GM23338 (cell line): ENCODE data around the gene CSF2RB. TPM values are rescaled to one million over a fixed set of nuclear protein-coding genes. Genes with fewer than 3 reads are reported as not detected.
A peak's percentile ranks its signal among the peaks of the same experiment; 100 is the strongest.

Experiments
- ATAC-seq: fragments of 200-7000 bp; cut with Tn5 transposase; 3 replicates; pipeline ENCODE4 v1.9.1; 2020
- DNase-seq: peaks from one replicate; pipeline ENCODE4 v3.0.0-alpha.2; 2015; ENCODE audit warnings: low spot score
- H2AFZ ChIP-seq: fragments of 200-600 bp; sonication (generic); 2 replicates; pipeline ENCODE4 v1.8.0; 2016; ENCODE audit warnings: antibody characterized with exemption, mild to moderate bottlenecking, moderate library complexity
- H3F3A ChIP-seq: fragments of 200-600 bp; sonication (generic); replicated peaks from 2 replicates; pipeline ENCODE4 v1.8.0; 2017; ENCODE audit warnings: antibody characterized with exemption, mixed run types, low read depth
- H3K27ac ChIP-seq: fragments of 200-600 bp; sonication (generic); 2 replicates; pipeline ENCODE4 v1.6.1; 2016; ENCODE audit warnings: low read depth
- H3K27me3 ChIP-seq: fragments of 200-600 bp; sonication (generic); 2 replicates; pipeline ENCODE4 v1.8.0; 2016; ENCODE audit warnings: mild to moderate bottlenecking, mixed run types, moderate library complexity; ENCODE audit not compliant: insufficient read depth
- H3K36me3 ChIP-seq: fragments of 200-600 bp; sonication (generic); 2 replicates; pipeline ENCODE4 v1.8.0; 2016; ENCODE audit warnings: mild to moderate bottlenecking; ENCODE audit not compliant: insufficient read depth
- H3K4me1 ChIP-seq: fragments of 200-600 bp; sonication (generic); 2 replicates; pipeline ENCODE4 v1.8.0; 2016; ENCODE audit warnings: mild to moderate bottlenecking, moderate library complexity; ENCODE audit not compliant: insufficient read depth
- H3K4me2 ChIP-seq: fragments of 200-600 bp; sonication (generic); 2 replicates; pipeline ENCODE4 v1.7.1; 2017; ENCODE audit warnings: mixed run types
- H3K4me3 ChIP-seq: fragments of 200-600 bp; sonication (generic); 2 replicates; pipeline ENCODE4 v1.6.1; 2016; ENCODE audit warnings: mixed run types
- H3K79me2 ChIP-seq: fragments of 200-600 bp; sonication (generic); replicated peaks from 2 replicates; pipeline ENCODE4 v1.8.0; 2017; ENCODE audit warnings: mild to moderate bottlenecking; ENCODE audit not compliant: insufficient read depth
- H3K9me2 ChIP-seq: fragments of 200-600 bp; sonication (generic); 2 replicates; pipeline ENCODE4 v1.8.0; 2017; ENCODE audit not compliant: insufficient read depth
- H4K20me1 ChIP-seq: fragments of 200-600 bp; sonication (generic); replicated peaks from 2 replicates; pipeline ENCODE4 v1.8.0; 2017; ENCODE audit warnings: mild to moderate bottlenecking; ENCODE audit not compliant: insufficient read depth
- H3K27ac Mint-ChIP-seq: 2 replicates; pipeline ENCODE4 v1.8.0; 2020; ENCODE audit warnings: inconsistent platforms, mild to moderate bottlenecking, moderate library complexity, mixed read lengths
- H3K27me3 Mint-ChIP-seq: 3 replicates; pipeline ENCODE4 v1.8.0; 2022; ENCODE audit warnings: low read depth, mild to moderate bottlenecking, moderate library complexity, mixed read lengths, inconsistent platforms; ENCODE audit not compliant: insufficient read depth, poor library complexity
- H3K36me3 Mint-ChIP-seq: 3 replicates; pipeline ENCODE4 v1.8.0; 2021; ENCODE audit warnings: low read depth, mild to moderate bottlenecking, inconsistent platforms, moderate library complexity, mixed read lengths
- H3K4me1 Mint-ChIP-seq: 3 replicates; pipeline ENCODE4 v1.8.0; 2020; ENCODE audit warnings: mild to moderate bottlenecking, inconsistent platforms, mixed read lengths
- H3K4me3 Mint-ChIP-seq: 3 replicates; pipeline ENCODE4 v1.8.0; 2021; ENCODE audit warnings: moderate library complexity, mild to moderate bottlenecking, inconsistent platforms, mixed read lengths
- H3K9me3 Mint-ChIP-seq: 3 replicates; pipeline ENCODE4 v1.8.0; 2020; ENCODE audit warnings: moderate library complexity, mild to moderate bottlenecking, inconsistent platforms, mixed read lengths
- CREB1 ChIP-seq: fragments of 250-450 bp; sonication (Bioruptor Pico); IDR thresholded peaks from 2 replicates; pipeline ENCODE4 v1.5.0; 2020; ENCODE audit warnings: low read depth, mild to moderate bottlenecking, moderate library complexity
- JUNB ChIP-seq: IDR thresholded peaks from one replicate; pipeline ENCODE4 v1.6.1; 2016; ENCODE audit warnings: antibody characterized with exemption; ENCODE audit not compliant: unreplicated experiment
- NANOG ChIP-seq: IDR thresholded peaks from 2 replicates; pipeline ENCODE4 v1.6.1; 2016; ENCODE audit warnings: antibody characterized with exemption, borderline replicate concordance
- POLR2AphosphoS5 ChIP-seq: IDR thresholded peaks from 2 replicates; pipeline ENCODE4 v1.6.1; 2016; ENCODE audit warnings: antibody characterized with exemption, low read depth
- ZNF331 ChIP-seq: fragments of 250-450 bp; sonication (Bioruptor Pico); IDR thresholded peaks from 2 replicates; pipeline ENCODE4 v1.5.0; 2020; ENCODE audit warnings: low read depth, mild to moderate bottlenecking, moderate library complexity
- polyA plus RNA-seq: library from polyadenylated mRNA; unstranded; fragments of >200 nt; fragmentation: Nextera tagmentation; extraction: Ambion mirVana; gene quantifications from 2 replicates; pipeline ENCODE4 v1.2.1, GENCODE V29; 2016
- total RNA-seq: library from RNA; depleted of rRNA; stranded (reverse); fragments of >200 nt; shearing (Covaris generic); gene quantifications from 2 replicates; pipeline ENCODE4 v1.2.3, GENCODE V29; 2014
- TF ChIP-seq, protein P1 (sequence below): fragments of 250-450 bp; sonication (Bioruptor Pico); IDR thresholded peaks from 2 replicates; pipeline ENCODE4 v1.5.0; 2020; ENCODE audit warnings: mild to moderate bottlenecking, moderate library complexity
- TF ChIP-seq, protein P2 (sequence below): IDR thresholded peaks from one replicate; pipeline ENCODE4 v1.6.1; 2018; ENCODE audit warnings: antibody characterized with exemption; ENCODE audit not compliant: unreplicated experiment

The CSF2RB gene
- total and polyA plus RNA-seq, 2 experiments from 2014 or later = not detected

DNA sequence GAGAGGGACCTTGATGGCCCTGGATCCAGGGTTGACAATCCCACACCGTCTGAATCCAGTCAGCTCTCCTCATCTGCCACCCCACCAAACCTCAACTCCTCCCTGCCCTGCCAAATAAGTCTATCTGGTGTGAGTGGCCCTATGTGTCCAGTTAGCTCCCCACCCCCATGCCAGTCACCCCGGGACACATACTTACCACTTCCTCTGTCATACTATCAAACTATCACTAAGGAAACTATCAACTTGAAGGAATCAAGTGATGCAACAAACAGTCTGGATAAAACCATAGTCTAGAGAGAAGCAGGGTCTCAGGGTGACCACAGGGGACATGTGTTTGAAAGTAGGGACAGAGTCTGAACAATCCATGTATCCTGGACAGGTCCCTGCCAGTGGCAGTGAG lies 13.2 kb upstream of the CSF2RB start:
- H3K36me3 Mint-ChIP-seq = peaks cover 17% of the 10 kb centered on the region
- Histone ChIP-seq H3K27me3 (no peaks in the 10 kb centered on the region), H3K4me1 (peaks cover 11% of the 10 kb centered on the region; the same call in 1 of the 2 replicates), H4K20me1 (no peaks in the 10 kb centered on the region), H3K27ac (0 out of 2 replicates have a peak overlapping the region, but pooled peaks have one; percentile 64), H3K9me2 (peaks cover 30% of the 10 kb centered on the region), H3K36me3 (no peaks in the 10 kb centered on the region), H3K79me2 (no peaks in the 10 kb centered on the region), H3F3A (no peaks in the 10 kb centered on the region), H3K4me2 (peak overlapping the region; percentile 16; the same call in 1 of the 2 replicates), H3K4me3 (no peak overlapping the region), H2AFZ (no peak overlapping the region)
- ATAC-seq (no peak), DNase-seq (no peak)
- peaks cover 25% of the 10 kb centered on the region for H3K4me1 Mint-ChIP-seq
- peaks cover 20% of the 10 kb centered on the region for H3K27me3 Mint-ChIP-seq
- H3K9me3 Mint-ChIP-seq = peaks cover 21% of the 10 kb centered on the region
- H3K4me3 Mint-ChIP-seq = no peak overlapping the region
- TF ChIP-seq ZNF331 (CRISPR knock-in tag) = no peak
- TF ChIP-seq JUNB = no peak
- TF ChIP-seq, protein P1, sequence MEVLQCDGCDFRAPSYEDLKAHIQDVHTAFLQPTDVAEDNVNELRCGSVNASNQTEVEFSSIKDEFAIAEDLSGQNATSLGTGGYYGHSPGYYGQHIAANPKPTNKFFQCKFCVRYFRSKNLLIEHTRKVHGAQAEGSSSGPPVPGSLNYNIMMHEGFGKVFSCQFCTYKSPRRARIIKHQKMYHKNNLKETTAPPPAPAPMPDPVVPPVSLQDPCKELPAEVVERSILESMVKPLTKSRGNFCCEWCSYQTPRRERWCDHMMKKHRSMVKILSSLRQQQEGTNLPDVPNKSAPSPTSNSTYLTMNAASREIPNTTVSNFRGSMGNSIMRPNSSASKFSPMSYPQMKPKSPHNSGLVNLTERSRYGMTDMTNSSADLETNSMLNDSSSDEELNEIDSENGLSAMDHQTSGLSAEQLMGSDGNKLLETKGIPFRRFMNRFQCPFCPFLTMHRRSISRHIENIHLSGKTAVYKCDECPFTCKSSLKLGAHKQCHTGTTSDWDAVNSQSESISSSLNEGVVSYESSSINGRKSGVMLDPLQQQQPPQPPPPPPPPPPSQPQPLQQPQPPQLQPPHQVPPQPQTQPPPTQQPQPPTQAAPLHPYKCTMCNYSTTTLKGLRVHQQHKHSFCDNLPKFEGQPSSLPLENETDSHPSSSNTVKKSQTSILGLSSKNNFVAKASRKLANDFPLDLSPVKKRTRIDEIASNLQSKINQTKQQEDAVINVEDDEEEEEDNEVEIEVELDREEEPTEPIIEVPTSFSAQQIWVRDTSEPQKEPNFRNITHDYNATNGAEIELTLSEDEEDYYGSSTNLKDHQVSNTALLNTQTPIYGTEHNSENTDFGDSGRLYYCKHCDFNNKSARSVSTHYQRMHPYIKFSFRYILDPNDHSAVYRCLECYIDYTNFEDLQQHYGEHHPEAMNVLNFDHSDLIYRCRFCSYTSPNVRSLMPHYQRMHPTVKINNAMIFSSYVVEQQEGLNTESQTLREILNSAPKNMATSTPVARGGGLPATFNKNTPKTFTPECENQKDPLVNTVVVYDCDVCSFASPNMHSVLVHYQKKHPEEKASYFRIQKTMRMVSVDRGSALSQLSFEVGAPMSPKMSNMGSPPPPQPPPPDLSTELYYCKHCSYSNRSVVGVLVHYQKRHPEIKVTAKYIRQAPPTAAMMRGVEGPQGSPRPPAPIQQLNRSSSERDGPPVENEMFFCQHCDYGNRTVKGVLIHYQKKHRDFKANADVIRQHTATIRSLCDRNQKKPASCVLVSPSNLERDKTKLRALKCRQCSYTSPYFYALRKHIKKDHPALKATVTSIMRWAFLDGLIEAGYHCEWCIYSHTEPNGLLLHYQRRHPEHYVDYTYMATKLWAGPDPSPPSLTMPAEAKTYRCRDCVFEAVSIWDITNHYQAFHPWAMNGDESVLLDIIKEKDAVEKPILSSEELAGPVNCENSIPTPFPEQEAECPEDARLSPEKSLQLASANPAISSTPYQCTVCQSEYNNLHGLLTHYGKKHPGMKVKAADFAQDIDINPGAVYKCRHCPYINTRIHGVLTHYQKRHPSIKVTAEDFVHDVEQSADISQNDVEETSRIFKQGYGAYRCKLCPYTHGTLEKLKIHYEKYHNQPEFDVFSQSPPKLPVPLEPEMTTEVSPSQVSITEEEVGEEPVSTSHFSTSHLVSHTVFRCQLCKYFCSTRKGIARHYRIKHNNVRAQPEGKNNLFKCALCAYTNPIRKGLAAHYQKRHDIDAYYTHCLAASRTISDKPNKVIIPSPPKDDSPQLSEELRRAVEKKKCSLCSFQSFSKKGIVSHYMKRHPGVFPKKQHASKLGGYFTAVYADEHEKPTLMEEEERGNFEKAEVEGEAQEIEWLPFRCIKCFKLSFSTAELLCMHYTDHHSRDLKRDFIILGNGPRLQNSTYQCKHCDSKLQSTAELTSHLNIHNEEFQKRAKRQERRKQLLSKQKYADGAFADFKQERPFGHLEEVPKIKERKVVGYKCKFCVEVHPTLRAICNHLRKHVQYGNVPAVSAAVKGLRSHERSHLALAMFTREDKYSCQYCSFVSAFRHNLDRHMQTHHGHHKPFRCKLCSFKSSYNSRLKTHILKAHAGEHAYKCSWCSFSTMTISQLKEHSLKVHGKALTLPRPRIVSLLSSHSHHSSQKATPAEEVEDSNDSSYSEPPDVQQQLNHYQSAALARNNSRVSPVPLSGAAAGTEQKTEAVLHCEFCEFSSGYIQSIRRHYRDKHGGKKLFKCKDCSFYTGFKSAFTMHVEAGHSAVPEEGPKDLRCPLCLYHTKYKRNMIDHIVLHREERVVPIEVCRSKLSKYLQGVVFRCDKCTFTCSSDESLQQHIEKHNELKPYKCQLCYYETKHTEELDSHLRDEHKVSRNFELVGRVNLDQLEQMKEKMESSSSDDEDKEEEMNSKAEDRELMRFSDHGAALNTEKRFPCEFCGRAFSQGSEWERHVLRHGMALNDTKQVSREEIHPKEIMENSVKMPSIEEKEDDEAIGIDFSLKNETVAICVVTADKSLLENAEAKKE (CRISPR knock-in tag) = no peak
- no peak for TF ChIP-seq NANOG
- no peak overlapping the region for H3K27ac Mint-ChIP-seq

DNA sequence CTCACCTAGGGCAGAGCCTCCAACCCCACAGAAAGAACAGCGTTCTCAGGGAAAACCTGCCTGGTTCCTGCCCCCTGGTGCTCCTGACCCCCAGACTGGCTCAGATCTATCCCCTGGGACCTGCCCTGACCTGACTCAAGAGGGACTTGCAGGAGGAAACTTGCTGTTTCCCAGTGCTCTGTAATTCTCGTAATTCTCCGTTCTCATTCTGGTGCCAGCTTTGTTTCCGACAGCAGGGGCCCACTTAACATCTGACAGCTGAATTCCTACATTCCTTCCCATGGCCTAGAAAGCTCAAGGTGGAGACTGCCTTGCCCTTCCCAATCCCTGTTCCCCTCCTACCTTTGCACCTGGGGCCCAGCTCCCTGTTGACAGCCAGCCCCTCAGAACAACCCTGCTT lies 12.5 kb upstream of the CSF2RB start:
- H3K4me3 Mint-ChIP-seq = peak overlapping the region; percentile 49
- H4K20me1 ChIP-seq = no peaks in the 10 kb centered on the region
- no peak for TF ChIP-seq POLR2AphosphoS5
- TF ChIP-seq, protein P2, sequence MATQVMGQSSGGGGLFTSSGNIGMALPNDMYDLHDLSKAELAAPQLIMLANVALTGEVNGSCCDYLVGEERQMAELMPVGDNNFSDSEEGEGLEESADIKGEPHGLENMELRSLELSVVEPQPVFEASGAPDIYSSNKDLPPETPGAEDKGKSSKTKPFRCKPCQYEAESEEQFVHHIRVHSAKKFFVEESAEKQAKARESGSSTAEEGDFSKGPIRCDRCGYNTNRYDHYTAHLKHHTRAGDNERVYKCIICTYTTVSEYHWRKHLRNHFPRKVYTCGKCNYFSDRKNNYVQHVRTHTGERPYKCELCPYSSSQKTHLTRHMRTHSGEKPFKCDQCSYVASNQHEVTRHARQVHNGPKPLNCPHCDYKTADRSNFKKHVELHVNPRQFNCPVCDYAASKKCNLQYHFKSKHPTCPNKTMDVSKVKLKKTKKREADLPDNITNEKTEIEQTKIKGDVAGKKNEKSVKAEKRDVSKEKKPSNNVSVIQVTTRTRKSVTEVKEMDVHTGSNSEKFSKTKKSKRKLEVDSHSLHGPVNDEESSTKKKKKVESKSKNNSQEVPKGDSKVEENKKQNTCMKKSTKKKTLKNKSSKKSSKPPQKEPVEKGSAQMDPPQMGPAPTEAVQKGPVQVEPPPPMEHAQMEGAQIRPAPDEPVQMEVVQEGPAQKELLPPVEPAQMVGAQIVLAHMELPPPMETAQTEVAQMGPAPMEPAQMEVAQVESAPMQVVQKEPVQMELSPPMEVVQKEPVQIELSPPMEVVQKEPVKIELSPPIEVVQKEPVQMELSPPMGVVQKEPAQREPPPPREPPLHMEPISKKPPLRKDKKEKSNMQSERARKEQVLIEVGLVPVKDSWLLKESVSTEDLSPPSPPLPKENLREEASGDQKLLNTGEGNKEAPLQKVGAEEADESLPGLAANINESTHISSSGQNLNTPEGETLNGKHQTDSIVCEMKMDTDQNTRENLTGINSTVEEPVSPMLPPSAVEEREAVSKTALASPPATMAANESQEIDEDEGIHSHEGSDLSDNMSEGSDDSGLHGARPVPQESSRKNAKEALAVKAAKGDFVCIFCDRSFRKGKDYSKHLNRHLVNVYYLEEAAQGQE = no peak
- no peak for TF ChIP-seq CREB1 (CRISPR knock-in tag)
- peak; percentile 49; the same call in 1 of the 2 replicates for TF ChIP-seq NANOG

More for the DNA sequence above, 12.5 kb upstream of the CSF2RB start:
- H3K36me3 ChIP-seq = no peaks in the 10 kb centered on the region
- peaks cover 33% of the 10 kb centered on the region for H3K9me2 ChIP-seq
- H3K27ac Mint-ChIP-seq = peak overlapping the region; percentile 88
- peak; percentile 92 for DNase-seq
- peak overlapping the region; percentile 16; the same call in 1 of the 2 replicates for H3K4me2 ChIP-seq
- H3K4me1 ChIP-seq = peaks cover 11% of the 10 kb centered on the region; the same call in 1 of the 2 replicates
- H3F3A ChIP-seq = no peaks in the 10 kb centered on the region
- no peak overlapping the region for H3K4me3 ChIP-seq
- no peaks in the 10 kb centered on the region for H3K79me2 ChIP-seq
- H2AFZ ChIP-seq = no peak overlapping the region
- H3K27me3 ChIP-seq = no peaks in the 10 kb centered on the region
- peaks cover 20% of the 10 kb centered on the region for H3K27me3 Mint-ChIP-seq
- H3K27ac ChIP-seq = peak overlapping the region; percentile 64; the same call in 1 of the 2 replicates
- peaks cover 25% of the 10 kb centered on the region for H3K4me1 Mint-ChIP-seq
- peaks cover 14% of the 10 kb centered on the region; the same call in 2 of the 3 replicates for H3K9me3 Mint-ChIP-seq
- peak; percentile 95 for ATAC-seq
- H3K36me3 Mint-ChIP-seq = peaks cover 17% of the 10 kb centered on the region
